Measurements from ENCODE around the gene OR52I1. TPM values are rescaled to one million over a fixed set of nuclear protein-coding genes. Genes with fewer than 3 reads are reported as not detected.

Gene OR52I1
- total RNA-seq, 2 donors from 2014 or later = not detected

DNA sequence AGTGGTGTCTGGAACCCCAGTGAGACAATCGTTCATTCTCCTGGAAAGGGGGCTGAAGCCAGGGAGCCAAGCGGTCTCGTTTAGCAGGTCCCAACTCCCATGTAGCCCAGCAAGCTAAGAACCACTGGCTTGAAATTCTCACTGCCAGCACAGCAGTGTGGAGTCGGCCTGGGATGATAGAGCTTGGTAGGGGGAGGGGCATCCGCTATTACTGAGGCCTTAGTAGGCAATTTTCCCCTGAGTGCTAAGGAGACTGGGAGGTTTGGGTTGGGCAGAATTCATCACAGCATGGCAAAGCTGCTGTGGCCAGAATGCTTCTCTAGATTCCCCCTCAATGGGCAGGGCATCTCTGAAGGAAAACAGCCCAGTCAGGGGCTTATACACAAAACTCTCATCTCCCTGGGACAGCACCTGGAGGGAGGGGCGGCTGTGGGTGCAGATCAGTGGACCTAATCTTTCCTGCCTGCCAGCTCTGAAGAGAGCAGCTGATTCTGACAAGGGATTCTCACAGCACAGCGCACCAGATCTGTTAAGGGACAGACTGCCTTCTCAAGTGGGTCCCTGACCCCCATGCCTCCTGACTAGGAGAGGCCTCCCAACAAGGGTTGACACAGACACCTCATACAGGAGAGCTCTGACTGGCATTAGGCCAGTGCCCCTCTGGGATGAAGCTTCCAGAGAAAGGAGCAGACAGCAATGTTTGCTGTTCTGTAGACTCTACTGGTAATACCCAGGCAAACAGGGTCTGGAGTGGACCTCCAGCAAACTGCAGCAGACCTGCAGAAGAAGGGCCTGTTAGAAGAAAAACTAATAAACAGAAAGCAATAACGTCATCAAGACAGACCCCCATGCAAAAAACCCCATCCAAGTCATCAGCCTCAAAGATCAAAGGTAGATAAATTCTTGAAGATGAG lies 34.1 kb upstream of the OR52I1 start:
- TF ChIP-seq CTCF (IDR thresholded peaks at IDR 0.05) = no peak
- no peaks in the 10 kb centered on the region for H3K9me3 ChIP-seq
- DNase-seq = no peak
- H3K4me3 ChIP-seq = no peak overlapping the region
- no peaks in the 10 kb centered on the region for H3K4me1 ChIP-seq
- H3K9ac ChIP-seq (ENCODE audit: low read depth in 2 of 2, low read length in 2 of 2) = no peak overlapping the region
- intact Hi-C loops (cut with DNase I) = no loop called here
- no peaks in the 10 kb centered on the region for H3K27me3 ChIP-seq
- H3K27ac ChIP-seq = no peak overlapping the region
- H3K36me3 ChIP-seq = no peaks in the 10 kb centered on the region

DNA sequence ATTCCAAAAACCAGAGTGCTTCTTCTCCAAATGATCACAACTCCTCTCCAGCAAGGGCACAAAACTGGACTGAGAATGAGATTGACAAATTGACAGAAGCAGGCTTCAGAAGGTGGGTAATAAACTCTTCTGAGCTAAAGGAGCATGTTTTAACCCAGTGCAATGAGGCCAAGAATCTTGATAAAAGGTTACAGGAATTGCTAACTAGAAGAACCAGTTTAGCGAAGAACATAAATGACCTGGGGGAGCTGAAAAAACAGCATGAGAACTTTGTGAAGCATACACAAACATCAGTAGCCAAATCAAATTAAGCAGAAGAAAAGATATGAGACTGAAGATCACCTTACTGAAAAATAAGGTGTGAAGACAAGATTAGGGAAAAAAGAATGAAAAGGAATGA lies 33.4 kb upstream of the OR52I1 start:
- no peak overlapping the region for H3K9ac ChIP-seq (ENCODE audit: low read depth in 2 of 2, low read length in 2 of 2)
- H3K27ac ChIP-seq = no peak overlapping the region
- H3K36me3 ChIP-seq = no peaks in the 10 kb centered on the region
- H3K4me3 ChIP-seq = no peak overlapping the region
- no peak for TF ChIP-seq CTCF (IDR thresholded peaks at IDR 0.05)
- no peaks in the 10 kb centered on the region for H3K27me3 ChIP-seq
- DNase-seq = no peak
- H3K4me1 ChIP-seq = no peaks in the 10 kb centered on the region
- no peaks in the 10 kb centered on the region for H3K9me3 ChIP-seq
- intact Hi-C loops (cut with DNase I) = no loop called here

DNA sequence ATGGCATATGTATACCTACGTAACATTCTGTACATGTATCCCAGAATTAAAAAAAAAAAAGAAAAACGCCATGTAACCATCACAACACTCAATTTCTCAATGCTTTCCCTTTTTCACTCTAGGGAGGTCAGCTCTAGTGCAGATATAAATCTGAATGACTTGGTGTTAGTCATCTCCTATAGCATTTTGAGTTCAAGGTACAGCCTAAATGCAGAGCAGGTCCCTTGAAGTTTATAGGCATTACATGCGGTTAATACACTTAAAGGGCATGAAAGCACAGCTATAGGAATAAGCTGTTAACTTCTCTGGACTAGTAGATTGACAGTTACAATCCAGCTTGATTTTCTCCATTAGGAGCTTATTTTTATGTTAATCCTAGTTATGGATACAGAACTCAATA lies 28.5 kb upstream of the OR52I1 start:
- Histone ChIP-seq H3K36me3 (no peaks in the 10 kb centered on the region), H3K4me3 (no peak overlapping the region), H3K27me3 (no peaks in the 10 kb centered on the region), H3K9me3 (no peaks in the 10 kb centered on the region), H3K4me1 (no peaks in the 10 kb centered on the region), H3K27ac (no peak overlapping the region), H3K9ac (ENCODE audit: low read depth in 2 of 2, low read length in 2 of 2) (no peak overlapping the region)
- TF ChIP-seq CTCF (IDR thresholded peaks at IDR 0.05) = no peak
- intact Hi-C loops (cut with DNase I) = no loop called here
- no peak for DNase-seq

DNA sequence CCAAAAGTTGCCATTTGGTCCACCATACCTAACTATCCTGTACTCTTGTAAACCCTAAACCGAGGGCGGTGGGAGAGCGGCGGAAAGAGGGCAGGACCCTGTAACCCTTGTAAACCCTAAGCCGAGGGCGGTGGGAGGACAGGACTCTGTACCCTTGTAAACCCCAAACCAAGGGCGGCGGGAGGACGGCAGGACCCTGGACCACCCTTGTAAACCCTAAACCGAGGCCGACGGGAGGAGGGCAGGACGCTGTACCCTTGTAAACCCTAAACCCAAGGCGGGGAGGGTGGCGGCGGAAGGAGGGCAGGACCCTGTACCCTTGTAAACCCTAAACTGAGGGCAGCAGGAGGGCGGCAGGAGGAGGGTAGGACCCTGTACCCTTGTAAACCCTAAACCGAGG lies 24.8 kb upstream of the OR52I1 start:
- Histone ChIP-seq H3K9me3 (no peaks in the 10 kb centered on the region), H3K27ac (no peak overlapping the region), H3K36me3 (no peaks in the 10 kb centered on the region), H3K27me3 (no peaks in the 10 kb centered on the region), H3K9ac (ENCODE audit: low read depth in 2 of 2, low read length in 2 of 2) (no peak overlapping the region), H3K4me1 (no peaks in the 10 kb centered on the region), H3K4me3 (no peak overlapping the region)
- TF ChIP-seq CTCF (IDR thresholded peaks at IDR 0.05) = no peak
- intact Hi-C loops (cut with DNase I) = no loop called here
- no peak for DNase-seq

GRCh38 chr11:4576880-4577279 lies 17.0 kb upstream of the OR52I1 start:
- H3K27me3 ChIP-seq = no peaks in the 10 kb centered on the region
- H3K36me3 ChIP-seq = no peaks in the 10 kb centered on the region
- DNase-seq = no peak
- H3K4me3 ChIP-seq = no peak overlapping the region
- intact Hi-C loops (cut with DNase I) = no loop called here
- no peak overlapping the region for H3K9ac ChIP-seq (ENCODE audit: low read depth in 2 of 2, low read length in 2 of 2)
- H3K9me3 ChIP-seq = no peaks in the 10 kb centered on the region
- H3K4me1 ChIP-seq = no peaks in the 10 kb centered on the region
- no peak for TF ChIP-seq CTCF (IDR thresholded peaks at IDR 0.05)
- H3K27ac ChIP-seq = no peak overlapping the region
